Suppressor macrophage (primary cell): ENCODE measurements around the gene PCCA.
"Not testable (repeated sequence)": the region's sequence is repeated elsewhere in the genome, so short reads cannot be mapped to it uniquely, and the experiment has no call there.

Source experiments
- DNase-seq, 4 experiments: peaks; one replicate each; pipeline ENCODE4 v3.0.0-alpha.2; 2020 to 2022

The PCCA gene

DNA sequence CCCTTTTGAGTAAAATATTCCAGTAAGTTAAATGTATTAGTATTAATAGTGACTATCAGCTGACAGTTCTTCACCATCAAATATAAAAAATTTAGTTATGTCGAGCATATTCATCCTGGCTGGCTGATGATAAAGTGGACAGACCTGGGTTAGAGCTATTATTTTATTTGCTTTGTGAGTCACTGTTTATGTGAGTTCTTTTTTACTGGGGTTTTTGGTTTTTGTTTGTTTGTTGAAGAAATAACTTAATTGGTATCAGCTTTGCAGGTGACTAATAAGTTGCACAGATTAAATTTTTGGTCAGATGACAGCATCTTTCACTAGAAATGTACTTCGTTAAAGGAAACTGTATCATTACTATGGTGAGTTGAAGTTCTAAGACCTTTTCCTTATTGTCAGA, 275.0 kb downstream of the PCCA start:
- DNase-seq = no peak

DNA sequence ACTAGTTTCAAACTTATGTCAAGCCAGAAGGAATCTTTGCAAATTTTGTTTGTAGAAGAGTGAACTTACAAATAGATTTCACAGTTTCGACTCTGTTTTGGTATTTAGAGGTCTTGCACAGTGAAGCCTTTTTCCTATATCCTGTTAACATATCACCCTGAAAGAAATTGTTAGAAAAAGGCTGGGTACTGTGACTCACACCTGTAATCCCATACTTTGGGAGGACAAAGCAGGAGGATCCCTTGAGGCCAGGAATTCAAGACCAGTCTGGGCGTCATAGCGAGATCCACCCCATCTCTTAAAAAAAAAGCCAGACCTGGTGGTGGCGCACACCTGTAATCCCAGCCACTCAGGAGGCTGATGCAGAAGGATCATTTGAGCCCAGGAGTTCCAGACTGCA, 275.7 kb downstream of the PCCA start:
- DNase-seq = no peak

DNA sequence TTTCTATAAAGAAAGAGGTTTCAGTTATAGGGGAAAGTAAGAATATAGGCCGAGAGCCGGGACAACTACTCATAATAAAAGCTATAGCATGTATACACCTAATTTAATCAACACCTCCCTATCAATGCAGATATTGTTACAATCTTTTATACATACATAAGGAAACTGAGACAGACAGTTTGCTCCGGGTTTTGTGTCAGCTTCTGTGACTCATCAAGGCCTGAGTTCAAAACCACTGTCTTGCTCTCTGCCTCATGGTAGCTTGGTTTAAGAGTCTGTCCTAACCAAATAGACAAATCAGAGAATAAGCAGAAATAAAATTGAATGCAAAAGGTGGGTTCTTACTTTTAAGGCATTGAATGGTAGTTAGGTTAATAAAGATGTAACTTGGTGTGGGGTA, 276.8 kb downstream of the PCCA start:
- DNase-seq = no peak

DNA sequence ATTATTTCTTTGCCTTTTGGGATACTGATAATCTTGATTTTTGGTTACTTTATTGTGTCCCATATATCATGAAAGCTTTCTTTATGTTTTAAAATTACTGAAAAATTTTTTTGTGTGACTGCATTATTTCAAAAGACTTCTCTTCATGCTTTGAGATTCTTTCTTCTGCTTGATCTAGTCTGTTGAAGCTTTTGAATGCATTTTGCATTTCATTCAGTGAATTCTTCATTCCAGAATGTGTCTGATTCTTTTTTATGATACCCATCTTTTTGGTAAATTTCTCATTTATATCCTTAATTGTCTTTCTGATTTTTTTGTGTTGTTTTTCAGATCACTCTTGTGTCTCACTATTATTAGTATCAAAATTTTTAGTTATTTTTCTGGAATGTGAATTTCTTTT, 289.6 kb downstream of the PCCA start:
- no peak for DNase-seq

DNA sequence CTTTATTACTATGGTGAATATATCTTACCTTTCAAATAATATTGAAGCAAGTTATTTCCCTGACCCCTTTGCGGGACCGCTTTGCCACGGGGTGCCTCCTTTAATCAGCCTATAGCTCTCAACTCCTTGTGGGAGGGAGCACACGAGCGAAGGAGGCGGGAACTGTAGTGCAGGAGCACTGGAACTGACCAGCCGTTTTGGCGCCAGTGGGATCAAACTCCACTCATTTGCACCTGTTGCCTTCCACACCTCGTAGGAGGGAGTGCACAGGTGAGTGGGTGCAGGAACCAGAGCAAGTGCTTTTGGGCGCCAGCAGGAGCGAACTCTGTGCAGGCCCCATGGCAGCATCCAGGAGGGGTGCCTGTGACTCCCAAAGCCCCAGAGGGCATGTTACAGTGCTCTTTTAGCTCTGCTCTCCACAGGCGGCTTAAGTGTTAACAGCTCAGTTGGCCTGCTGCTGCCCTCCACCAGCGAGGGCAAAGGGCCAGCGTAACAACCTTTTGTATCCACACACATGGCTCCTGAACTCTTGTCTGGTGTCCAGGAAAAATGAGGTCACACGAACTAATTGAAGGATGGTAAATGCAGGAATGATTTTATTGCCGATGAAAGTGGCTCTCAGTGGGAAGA, 292.8 kb downstream of the PCCA start:
- no peak for DNase-seq

DNA sequence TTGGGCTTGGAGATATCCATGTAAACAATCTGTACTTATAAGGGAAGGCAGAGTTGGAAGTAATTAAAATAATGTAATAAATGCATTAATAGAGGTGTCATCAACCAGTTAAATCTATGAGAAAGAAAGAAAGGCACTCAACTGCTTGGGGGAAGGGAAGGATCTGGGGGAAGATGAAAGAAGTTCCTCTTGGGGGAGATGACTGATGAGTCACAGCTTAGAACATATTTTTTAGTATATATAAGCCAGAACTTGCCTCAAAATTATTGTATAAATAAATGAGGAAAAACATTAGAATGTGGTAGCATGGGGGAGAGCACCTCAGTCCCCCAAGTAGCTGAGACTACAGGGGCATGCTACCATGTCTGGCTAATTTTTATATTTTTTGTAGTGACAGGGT, 293.9 kb downstream of the PCCA start:
- DNase-seq = peak; percentile 40 to 74 (median 53)

DNA sequence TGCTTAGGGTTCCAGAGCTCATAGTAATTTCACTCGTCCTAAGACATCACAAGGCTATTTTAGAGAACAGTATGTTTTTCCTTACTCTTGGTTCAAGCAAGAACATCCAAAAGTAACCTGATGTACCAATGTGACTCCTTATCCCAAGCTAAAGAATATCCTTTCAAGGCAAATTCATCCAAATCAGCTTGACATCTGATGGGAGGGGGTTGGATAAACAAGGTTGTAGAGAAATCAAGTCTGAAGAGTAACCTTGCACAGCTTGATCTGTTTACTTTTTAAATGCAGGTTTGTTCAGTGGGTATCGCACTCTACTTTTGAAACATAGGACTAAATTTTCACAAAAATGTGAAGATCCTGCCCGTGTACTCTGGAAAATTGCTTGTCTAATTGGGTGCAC, 298.5 kb downstream of the PCCA start:
- no peak for DNase-seq

DNA sequence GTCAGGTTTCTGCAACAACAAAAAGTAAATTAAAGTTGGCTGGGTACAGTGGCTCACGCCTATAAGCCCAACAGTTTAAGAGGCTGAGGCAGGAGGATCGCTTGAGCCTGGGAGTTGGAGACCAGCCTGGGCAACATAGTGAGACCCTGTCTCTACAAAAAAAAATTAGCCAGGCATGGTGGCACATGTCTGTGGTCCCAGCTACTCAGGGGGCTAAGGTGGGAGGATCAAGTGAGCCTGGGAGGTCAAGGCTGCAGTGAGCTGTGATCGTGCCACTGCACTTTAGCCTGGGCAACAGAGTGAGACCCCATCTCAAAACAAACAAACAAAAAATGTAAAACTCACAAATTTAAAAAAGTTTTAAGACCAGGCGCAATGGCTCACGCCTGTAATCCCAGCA, 299.3 kb downstream of the PCCA start:
- DNase-seq = not testable (repeated sequence)

DNA sequence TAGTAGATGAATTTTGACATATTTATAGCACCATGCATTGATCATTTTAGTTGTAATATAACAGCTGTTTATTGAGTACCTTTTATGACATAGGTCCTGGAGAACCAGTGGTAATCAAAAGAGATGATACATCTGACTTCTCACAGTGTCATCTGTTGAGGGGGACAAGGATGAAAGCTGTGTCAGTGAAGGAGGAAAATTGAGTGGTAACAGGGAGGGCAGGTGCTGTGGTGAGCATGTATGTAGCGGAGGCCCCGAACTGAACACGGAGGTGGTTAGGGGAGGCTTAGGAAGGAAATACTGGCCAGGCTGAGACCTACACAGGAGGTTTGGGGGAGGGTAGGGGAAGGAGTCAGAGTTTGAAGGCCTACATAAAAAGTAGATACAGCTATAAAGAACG, 300.0 kb downstream of the PCCA start:
- DNase-seq = no peak

DNA sequence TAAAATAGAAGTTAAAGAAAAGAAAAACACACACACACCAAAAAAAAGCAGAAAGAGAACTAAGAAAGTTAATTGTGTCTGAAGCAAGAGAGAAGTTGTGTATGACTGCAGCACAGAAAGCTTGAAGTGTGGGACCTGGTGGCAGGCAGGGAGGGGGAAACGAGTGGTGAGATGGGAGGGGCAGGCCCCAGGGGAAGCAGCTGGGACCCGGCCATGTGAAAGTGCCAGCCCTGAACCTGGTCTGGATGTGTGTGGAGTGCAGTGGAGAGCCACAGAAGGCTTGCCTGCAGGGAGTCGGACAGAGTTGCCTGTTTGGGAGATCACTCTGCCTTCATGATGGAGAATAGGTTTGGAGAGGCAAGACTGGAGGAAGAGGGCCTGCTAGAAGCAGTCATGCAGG, 300.7 kb downstream of the PCCA start:
- DNase-seq = peak in 3 of 4 experiments; percentile 11 to 31 (median 25)

DNA sequence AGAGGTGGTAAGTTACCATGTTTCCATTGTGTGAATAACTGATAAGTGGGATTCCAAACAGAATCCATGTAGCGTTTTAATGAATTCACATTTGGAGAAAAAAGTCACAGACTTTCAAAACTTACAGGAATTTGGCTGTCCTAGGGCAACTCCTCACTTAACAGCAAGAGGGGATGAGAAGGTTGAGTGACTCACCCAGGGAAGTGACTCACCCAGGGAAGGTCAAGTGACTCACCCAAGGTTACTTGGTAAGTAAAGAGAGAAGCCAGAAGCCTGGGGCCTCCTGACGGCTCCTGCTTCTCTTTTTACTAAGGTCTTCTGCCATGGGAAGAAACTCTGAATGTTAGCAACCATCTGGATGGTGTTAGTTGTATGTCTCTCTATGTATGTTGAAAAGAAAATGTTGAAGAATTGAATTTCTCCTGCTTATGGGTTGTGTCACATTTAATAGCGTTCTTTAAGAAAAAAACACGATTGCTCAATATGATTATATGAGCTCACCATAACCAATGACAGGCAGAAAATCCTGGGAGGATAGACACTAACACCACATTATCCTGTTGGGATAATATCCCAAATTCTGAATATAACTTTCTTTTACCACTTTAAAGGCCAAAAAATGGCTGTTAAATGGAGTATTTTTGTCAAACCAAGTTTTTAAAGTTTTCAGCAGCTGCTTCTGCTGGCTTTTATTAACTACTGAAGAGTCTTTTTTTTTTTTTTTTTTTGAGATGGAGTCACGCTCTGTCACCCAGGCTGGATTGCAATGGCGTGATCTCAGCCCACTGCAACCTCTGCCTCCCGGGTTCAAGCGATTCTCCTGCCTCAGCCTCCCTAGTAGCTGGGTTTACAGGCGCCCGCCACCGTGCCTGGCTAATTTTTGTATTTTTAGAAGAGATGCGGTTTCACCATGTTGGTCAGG, 304.1 kb downstream of the PCCA start:
- peak; percentile 88 to 95 (median 92) for DNase-seq

DNA sequence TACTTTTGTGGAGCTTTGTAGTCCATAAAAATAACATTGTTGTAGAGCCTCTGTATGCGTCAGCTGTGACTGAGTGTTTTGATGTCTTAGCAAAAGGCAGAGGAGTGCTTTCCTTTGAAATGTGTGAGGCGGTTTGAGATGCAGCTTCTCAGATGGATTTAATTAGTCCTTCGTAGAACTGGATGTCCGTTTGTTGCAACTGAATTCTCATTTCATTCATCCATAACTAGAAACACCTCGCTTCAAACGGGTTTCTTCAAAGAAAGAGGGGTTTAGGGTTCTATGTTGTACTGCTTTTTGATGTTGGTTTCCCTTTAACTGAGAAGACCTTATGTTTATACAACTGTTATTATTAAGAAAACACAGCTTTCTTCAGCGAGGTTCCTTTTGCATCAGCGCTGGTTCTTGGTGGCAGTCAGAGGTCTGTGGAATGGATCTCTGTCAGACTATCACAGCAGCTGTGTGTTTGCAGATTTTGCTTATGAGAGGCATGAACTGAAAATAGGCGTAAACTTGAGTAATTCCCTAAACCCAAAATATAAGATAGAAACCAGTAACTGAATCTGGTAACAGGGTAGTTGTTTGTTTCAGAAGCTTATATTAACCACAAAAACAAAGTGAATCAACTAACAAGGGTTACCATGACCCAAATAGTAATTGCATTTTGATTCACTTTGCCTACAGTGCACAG, 305.3 kb downstream of the PCCA start:
- no peak for DNase-seq

DNA sequence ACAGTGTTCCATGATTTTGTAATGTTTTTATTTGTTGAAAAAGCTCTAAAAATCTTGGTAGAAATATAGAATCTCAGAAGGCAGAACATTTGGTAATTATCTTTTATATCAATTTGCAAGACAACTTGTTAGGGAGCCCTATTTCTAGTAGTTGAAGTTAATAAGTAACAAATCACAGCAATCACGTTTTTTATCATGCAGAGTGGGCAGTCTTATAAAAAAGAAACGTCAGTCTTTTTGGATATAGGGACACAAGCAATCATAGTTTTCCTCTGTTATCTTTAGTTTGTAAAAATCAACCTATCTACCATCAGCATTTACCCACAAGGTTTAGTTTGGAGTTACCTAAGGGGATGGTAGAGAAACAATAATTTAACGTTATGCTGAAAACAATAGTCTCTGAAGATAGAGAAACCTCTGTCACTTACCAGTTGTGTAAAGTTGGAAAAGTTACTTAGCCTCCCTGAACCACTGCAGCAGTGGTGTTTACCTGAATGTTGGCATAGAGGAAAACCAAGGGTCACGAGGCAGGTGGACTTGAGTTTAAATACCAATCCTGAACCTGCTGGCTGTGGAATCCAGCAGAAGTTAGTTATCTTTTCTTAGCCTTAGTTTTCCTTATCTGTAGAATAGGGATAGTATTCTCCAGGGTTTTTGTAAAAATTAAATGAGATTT, 306.9 kb downstream of the PCCA start:
- no peak for DNase-seq

DNA sequence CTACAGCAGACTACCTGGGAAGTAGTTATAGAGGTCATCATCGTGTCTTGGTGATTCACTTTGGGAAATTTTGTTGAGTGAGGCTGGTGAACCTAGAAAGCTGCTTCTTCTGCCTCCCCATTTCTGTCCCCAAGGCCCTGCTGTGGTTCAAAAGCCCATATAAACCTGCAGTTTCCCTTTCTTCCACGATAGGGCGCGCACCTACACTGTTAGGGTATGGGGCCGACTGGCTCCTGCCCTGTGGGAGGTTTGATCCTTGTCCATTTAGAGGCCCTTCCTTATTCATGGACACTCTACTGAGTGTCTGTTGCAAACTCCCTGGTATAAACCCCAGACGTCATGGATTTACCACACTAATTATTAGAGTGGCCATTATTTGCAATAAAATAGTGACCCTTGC, 307.9 kb downstream of the PCCA start:
- no peak for DNase-seq

DNA sequence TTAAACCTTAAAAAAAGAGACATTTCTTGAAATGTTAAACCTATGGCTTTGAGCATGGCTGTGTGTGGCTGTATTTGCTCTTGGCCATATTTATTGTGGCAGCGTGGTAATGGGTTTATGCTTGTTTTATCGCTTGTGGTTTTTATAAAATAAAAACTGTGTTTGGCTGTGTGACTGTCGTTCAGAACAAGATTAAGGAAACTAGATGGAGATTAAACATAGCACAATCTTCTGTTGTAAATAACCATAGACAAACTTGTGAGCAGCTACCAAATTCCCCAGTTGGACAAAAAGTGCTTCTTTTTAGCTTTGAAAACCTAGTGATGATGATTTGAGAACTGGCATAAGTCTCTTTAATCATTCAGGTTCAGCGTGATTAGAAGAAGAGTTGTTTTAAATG, 308.7 kb downstream of the PCCA start:
- DNase-seq = no peak

DNA sequence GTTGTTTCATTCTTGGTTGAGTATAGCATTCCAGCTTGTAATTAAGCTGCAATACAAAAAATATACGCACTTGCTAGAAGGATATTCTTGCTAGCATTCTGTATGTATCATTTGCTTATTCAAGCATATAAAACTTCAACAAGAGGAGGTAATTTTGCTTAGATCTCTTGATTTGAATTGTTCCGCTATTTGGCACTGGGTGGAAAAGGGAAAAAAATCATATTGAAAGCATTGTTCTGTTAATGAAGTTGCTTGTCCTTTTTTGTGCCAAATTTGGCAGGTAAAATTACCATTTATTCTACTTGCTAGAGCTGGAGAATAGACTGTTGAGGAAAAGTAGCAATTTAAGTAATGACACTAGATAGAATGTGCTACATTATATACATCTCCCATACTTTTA, 309.5 kb downstream of the PCCA start:
- no peak for DNase-seq

DNA sequence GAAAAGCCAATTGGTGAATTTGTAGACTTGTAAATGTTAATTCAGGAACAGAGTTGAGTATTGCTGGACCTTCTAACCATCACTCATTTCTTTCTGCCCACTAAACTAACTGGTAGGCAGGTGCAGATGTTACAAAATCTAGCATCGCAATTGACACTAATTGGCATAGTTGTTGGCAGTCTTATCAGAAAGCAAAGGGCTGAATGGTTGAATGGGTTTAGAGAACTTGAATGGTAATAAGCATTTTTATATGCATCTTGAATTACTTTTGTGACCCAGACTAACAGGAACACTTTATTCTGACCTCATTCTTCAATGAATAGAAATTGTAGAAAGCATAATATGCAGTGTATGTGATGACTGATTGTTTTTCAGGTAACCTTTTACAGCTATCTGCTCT, 310.6 kb downstream of the PCCA start:
- no peak for DNase-seq

DNA sequence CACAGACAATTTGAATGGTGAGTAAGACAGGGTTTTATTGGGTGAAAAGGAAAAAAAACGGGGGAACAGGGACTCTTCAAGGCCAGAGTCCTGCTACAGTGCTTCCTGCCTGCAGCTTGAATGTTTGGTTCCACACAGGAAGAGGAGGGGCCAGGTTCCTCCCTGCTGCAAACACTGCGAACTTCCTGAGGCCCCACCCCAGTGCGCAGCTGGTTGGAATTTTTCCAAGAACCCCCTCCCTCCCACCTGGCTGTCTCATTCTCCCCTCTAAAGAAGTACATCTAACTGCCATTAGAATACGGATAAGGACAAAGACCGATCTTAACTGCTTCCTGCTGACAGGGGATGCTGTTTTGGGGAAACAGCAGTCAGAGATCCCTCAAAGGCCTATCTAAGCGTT, 314.8 kb downstream of the PCCA start:
- DNase-seq = no peak

DNA sequence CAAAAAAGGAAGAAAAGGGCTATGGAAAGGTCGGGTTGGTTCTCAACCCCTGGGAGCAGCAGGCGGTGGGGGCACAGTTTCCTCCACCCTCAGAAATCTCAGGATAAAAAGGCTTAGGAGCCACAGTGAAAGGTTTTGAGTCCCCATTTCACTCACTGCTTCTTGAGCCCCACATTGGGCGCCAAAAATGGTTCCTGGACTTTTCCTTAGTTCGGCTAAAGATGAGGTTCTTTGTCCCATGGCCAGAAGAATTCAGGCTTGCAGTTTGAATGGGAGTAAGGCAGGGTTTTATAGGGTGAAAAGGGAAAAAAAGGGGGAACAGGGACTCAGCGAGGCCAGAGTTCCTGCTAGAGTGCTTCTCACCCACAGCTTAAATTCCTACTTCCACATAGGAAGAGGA, 320.2 kb downstream of the PCCA start:
- DNase-seq = peak in 1 of 4 experiments; percentile 22

DNA sequence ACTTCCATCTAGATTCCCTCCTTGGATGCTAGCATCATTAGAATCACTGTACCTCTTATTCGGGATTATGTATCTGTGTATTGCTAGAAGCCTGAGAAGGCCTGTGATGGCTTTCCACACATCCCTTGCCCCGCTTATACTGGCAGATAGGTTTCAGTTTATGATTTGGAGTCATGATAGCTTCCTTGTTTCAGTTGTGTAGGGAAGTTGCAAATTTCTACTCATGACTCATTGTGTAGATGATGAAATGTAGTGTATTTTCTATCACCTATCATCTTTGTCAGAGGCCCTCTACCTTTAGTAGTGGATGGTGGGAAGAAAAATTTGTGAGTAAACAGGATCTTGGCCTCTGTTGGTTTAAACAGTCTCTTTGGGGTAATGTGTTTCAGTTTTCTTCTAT, 334.5 kb downstream of the PCCA start:
- DNase-seq = peak; percentile 51 to 76 (median 64)

DNA sequence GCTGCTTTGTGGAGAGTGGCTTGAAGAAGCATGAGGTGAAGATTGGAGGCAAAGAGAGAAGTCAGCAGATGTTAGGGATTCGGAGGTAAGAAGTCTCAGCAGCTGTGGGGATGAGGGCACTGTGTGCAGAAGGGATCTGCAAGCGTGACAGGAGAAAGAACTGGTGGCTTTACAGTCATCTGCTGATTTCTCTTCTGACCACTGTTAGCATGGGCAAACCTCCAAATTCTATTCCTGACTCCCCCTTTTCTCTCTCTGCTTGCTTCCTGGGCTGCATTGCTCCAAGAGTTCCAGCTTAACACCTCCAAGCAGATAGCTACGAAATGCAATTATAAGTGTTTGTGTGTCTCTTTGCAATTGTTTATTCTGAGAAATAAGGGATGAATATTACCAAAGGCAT, 340.1 kb downstream of the PCCA start:
- DNase-seq = no peak

DNA sequence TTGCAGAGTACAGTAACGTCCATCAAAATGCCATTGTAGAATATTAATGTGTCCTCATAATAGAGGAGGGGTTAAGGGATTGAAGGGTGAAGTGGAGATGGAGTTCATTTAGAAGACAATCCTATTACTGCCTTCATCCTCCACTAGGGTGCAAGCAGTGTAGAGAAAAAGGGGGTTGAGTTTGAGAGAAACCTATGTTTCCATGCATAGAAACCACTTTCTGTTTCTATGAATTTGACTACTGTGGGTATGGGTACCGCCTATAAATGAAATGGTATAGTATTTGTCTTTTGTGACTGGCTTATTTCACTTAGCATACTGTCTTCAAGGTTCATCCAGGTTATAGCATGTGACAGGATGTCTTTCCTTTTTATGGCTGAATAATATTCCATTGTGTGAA, 343.7 kb downstream of the PCCA start:
- DNase-seq = no peak

DNA sequence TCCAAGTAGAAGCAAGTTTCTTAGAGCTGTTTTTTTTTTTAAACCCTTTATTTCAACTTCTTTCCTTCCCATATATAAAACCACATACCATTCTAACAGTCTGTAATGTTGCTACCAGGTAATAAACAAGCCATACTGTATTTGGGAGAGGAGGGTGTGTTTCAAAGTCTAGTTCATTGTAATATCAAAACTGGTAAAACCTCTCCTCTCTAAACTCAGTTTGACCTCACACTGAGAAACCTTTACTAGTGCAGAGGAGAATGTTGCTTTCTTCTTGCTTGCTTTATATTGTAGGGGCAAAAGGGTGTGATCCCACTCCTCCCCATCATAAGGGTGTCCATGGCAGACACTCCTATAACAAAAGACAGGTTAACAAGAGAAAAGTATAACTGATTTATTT, 344.6 kb downstream of the PCCA start:
- DNase-seq = no peak
